Measurements from ENCODE around the gene ACLY. TPM values are rescaled to one million over a fixed set of nuclear protein-coding genes. Genes with fewer than 3 reads are reported as not detected.
"Not testable (repeated sequence)": the region's sequence is repeated elsewhere in the genome, so short reads cannot be mapped to it uniquely, and the experiment has no call there.

The ACLY gene
- total RNA-seq, 1 donor from 2014 or later = 241 TPM

DNA sequence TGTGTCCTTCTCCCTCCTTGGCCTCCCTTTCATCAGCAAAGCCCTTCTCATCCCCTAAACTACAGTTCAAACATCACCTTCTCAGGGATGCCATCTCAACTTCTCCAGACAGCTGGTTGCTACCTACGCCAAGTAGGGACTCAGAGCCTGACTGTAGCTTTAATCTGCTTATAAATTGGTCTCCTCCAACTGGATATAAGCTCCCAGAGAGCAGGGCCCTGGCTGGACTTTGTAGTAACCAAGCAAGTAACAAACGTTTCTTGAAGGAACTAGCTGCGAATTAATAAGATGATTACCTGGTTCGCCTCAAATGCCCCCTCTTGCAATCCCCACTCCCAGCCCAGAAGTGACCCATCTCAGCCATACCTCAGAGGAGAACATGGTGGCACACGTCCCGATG, 36.0 kb downstream of the ACLY start:
- DNase-seq (ENCODE audit: low read depth) = no peak
- TF ChIP-seq, protein P1, sequence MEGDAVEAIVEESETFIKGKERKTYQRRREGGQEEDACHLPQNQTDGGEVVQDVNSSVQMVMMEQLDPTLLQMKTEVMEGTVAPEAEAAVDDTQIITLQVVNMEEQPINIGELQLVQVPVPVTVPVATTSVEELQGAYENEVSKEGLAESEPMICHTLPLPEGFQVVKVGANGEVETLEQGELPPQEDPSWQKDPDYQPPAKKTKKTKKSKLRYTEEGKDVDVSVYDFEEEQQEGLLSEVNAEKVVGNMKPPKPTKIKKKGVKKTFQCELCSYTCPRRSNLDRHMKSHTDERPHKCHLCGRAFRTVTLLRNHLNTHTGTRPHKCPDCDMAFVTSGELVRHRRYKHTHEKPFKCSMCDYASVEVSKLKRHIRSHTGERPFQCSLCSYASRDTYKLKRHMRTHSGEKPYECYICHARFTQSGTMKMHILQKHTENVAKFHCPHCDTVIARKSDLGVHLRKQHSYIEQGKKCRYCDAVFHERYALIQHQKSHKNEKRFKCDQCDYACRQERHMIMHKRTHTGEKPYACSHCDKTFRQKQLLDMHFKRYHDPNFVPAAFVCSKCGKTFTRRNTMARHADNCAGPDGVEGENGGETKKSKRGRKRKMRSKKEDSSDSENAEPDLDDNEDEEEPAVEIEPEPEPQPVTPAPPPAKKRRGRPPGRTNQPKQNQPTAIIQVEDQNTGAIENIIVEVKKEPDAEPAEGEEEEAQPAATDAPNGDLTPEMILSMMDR (IDR thresholded peaks at IDR 0.05; ENCODE audit: insufficient read depth, low read length, poor library complexity, severe bottlenecking) = no peak
- Histone ChIP-seq H3K36me3 (ENCODE audit: control insufficient read depth, insufficient read depth, low read length) (peaks cover 8% of the 10 kb centered on the region), H3K27me3 (ENCODE audit: control insufficient read depth, insufficient read depth, low read length) (no peaks in the 10 kb centered on the region), H3K4me3 (ENCODE audit: low read depth, low read length) (no peak overlapping the region)

GRCh38 chr17:41880130-41880529, 38.6 kb downstream of the ACLY start:
- H3K4me3 ChIP-seq (ENCODE audit: low read depth, low read length) = no peak overlapping the region
- peaks cover 7% of the 10 kb centered on the region for H3K36me3 ChIP-seq (ENCODE audit: control insufficient read depth, insufficient read depth, low read length)
- TF ChIP-seq, protein P1 (IDR thresholded peaks at IDR 0.05; ENCODE audit: insufficient read depth, low read length, poor library complexity, severe bottlenecking) = no peak
- no peaks in the 10 kb centered on the region for H3K27me3 ChIP-seq (ENCODE audit: control insufficient read depth, insufficient read depth, low read length)
- DNase-seq (ENCODE audit: low read depth) = no peak

GRCh38 chr17:41874293-41874670, 44.5 kb downstream of the ACLY start:
- H3K4me3 ChIP-seq (ENCODE audit: low read depth, low read length); H3K36me3 ChIP-seq (ENCODE audit: control insufficient read depth, insufficient read depth, low read length); DNase-seq (ENCODE audit: low read depth); H3K27me3 ChIP-seq (ENCODE audit: control insufficient read depth, insufficient read depth, low read length): not testable (repeated sequence)

GRCh38 chr17:41873559-41874292, 45.0 kb downstream of the ACLY start:
- H3K4me3 ChIP-seq (ENCODE audit: low read depth, low read length) = no peak overlapping the region
- peaks cover 9% of the 10 kb centered on the region for H3K36me3 ChIP-seq (ENCODE audit: control insufficient read depth, insufficient read depth, low read length)
- TF ChIP-seq, protein P1 (IDR thresholded peaks at IDR 0.05; ENCODE audit: insufficient read depth, low read length, poor library complexity, severe bottlenecking) = no peak
- DNase-seq (ENCODE audit: low read depth) = no peak
- no peaks in the 10 kb centered on the region for H3K27me3 ChIP-seq (ENCODE audit: control insufficient read depth, insufficient read depth, low read length)

DNA sequence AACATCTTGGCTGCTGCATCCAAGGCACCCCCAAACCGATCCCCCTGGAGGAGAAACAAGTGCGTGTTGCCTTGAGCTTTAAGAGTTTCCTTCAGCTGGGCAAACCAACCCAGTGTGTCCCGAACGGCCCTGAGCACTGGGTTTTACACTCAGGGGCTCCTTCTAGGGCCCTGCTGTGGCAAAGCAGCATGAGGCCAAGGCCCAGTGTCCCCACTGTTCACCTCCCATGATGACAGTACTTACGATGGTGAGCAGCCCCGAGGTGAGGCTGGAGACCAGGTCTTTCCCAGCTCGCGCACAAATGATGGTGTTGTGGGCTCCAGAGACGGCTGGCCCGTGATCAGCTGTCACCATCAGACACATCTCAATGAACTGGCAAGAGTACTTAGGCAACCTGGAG, 47.0 kb downstream of the ACLY start:
- Histone ChIP-seq H3K4me3 (ENCODE audit: low read depth, low read length) (no peak overlapping the region), H3K27me3 (ENCODE audit: control insufficient read depth, insufficient read depth, low read length) (no peaks in the 10 kb centered on the region), H3K36me3 (ENCODE audit: control insufficient read depth, insufficient read depth, low read length) (peaks cover 7% of the 10 kb centered on the region)
- no peak for DNase-seq (ENCODE audit: low read depth)
- TF ChIP-seq, protein P1 (IDR thresholded peaks at IDR 0.05; ENCODE audit: insufficient read depth, low read length, poor library complexity, severe bottlenecking) = no peak

DNA sequence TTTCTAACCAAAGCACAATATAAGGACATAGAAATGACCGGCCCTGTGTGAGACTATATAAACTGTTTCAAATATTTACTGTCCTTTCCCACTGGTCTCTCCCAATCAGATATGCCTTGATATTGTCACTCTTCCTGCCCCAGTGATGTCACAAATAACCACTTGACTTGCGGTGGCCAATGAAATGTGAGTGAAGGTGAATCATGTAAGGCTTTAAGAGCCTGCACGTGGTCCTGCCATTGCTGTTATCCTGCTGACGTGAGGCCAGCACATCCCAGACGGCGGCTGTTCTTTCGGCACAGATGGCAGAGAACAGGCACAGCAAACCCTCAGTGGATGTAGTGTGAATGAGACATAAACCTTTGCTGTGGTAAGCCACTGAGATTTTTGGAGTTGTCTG, 48.1 kb downstream of the ACLY start:
- Histone ChIP-seq H3K36me3 (ENCODE audit: control insufficient read depth, insufficient read depth, low read length) (peaks cover 7% of the 10 kb centered on the region), H3K4me3 (ENCODE audit: low read depth, low read length) (no peak overlapping the region), H3K27me3 (ENCODE audit: control insufficient read depth, insufficient read depth, low read length) (no peaks in the 10 kb centered on the region)
- TF ChIP-seq, protein P1 (IDR thresholded peaks at IDR 0.05; ENCODE audit: insufficient read depth, low read length, poor library complexity, severe bottlenecking) = no peak
- DNase-seq (ENCODE audit: low read depth) = no peak

Data from kidney epithelial cell (primary cell).